Measurements from ENCODE around the gene E4F1. TPM values are rescaled to one million over a fixed set of nuclear protein-coding genes. Genes with fewer than 3 reads are reported as not detected.

E4F1 gene
- total and polyA plus RNA-seq, 9 of the 15 experiments (the other 6 are each of a cell fraction or from before 2014, with no cell fraction given) = 0.48 to 94.9 (median 20.4) TPM

- Histone ChIP-seq H3K27me3 (ENCODE audit: control insufficient read depth in 2 of 2, insufficient read depth in 2 of 2, low read length in 2 of 2) (no peaks in the 10 kb centered on the region), H3K4me1 (replicated peaks in 1 of 2; ENCODE audit: control insufficient read depth in 2 of 2, insufficient read depth in 2 of 2, low read length in 2 of 2) (peaks cover 0 to 55% of the 10 kb centered on the region in 2 experiments; a peak in 2 of 5 replicates), H3K36me3 (ENCODE audit: control insufficient read depth, insufficient read depth, low read length) (peaks cover 75% of the 10 kb centered on the region; the same call in 2 of the 3 replicates), H3K4me3 (no peak overlapping the region), H4K20me1 (replicated peaks; ENCODE audit: control insufficient read depth, insufficient read depth, low read length) (no peaks in the 10 kb centered on the region), H3K9ac (ENCODE audit: insufficient read depth in 1 of 2, low read depth in 2 of 2, low read length in 2 of 2) (no peak overlapping the region), H3K4me2 (ENCODE audit: insufficient read depth, low read length) (no peak overlapping the region), H3K9me1 (ENCODE audit: control insufficient read depth, insufficient read depth, low read length) (no peaks in the 10 kb centered on the region), H3K79me2 (ENCODE audit: control insufficient read depth, insufficient read depth, low read length) (no peaks in the 10 kb centered on the region), H2AFZ (ENCODE audit: low read depth, low read length) (no peak overlapping the region), H3K27ac (ENCODE audit: extremely low read depth, low read depth, low read length) (no peak overlapping the region), H3K9me3 (replicated peaks; ENCODE audit: control insufficient read depth, insufficient read depth, low read depth, low read length) (no peaks in the 10 kb centered on the region)
- no peak for FAIRE-seq
- ChIA-PET POLR2A (interaction anchor here (1.2 to 2.6 kb wide), 2 partner anchors 9 to 14 kb away, joined by 3 to 20 read pairs; no protein-coding TSS in a partner anchor), CTCF (ENCODE audit: low intra/inter-chr PET ratio) (no interaction called here)
- no TSS peak for BruUV-seq (replicated peaks)
- intact Hi-C loops (cut with micrococcal nuclease) = no loop called here
- ATAC-seq = no peak
- no peak for DNase-seq (ENCODE audit: extremely low read depth in 1 of 4, low spot score in 3 of 4)
- 92% methylated on average over 25 of the region's 28 CpGs for WGBS (ENCODE audit: insufficient coverage, low coverage, missing lambda C conversion rate)
- in situ Hi-C loops (cut with MboI) = no loop called here
- no peak for TF ChIP-seq MEF2D (tag; conservative IDR thresholded peaks at IDR 0.05; ENCODE audit: low read depth)
- peak; percentile 23; the same call in 1 of the 2 replicates for TF ChIP-seq RBFOX2 (IDR thresholded peaks at IDR 0.05; ENCODE audit: low read depth, low read length)
- TF ChIP-seq MGA (IDR thresholded peaks at IDR 0.05) = no peak
- 0 out of 2 replicates have a peak, but pooled peaks have one; percentile 33 for TF ChIP-seq POLR2A (conservative IDR thresholded peaks at IDR 0.05)
- no peak for TF ChIP-seq TAF1 (IDR thresholded peaks at IDR 0.05; ENCODE audit: control insufficient read depth, extremely low read depth, insufficient read depth, low read length, severe bottlenecking)
- TF ChIP-seq ZNF444 (CRISPR knock-in tag; IDR thresholded peaks at IDR 0.05) = no peak
- peak; percentile 72 for TF ChIP-seq POLR2G (IDR thresholded peaks at IDR 0.05; ENCODE audit: low read depth, low read length)
- TF ChIP-seq TSHZ1 (CRISPR knock-in tag; IDR thresholded peaks at IDR 0.05) = no peak
These were observed 11.9 kb downstream of the E4F1 start for GRCh38 chr16:2235234-2235651.

Measured in K562 (cell line).